Activated gamma-delta T cell treated with anti-CD3 and anti-CD28 coated beads, Interleukin-2, amount 50 U/mL, for 16 hours (primary cell): Measurements from ENCODE around the gene RPL10A.

Experiments
- DNase-seq: peaks from one replicate; pipeline ENCODE4 v3.0.0-alpha.2; 2020; ENCODE audit warnings: low read depth

RPL10A gene

GRCh38 chr6:35492974-35493284, 24.7 kb downstream of the RPL10A start:
- DNase-seq = no peak

GRCh38 chr6:35493307-35493983, 25.2 kb downstream of the RPL10A start:
- no peak for DNase-seq

- no peak for DNase-seq
Observed at GRCh38 chr6:35494161-35494563, 26.0 kb downstream of the RPL10A start.

GRCh38 chr6:35495258-35496035, 27.2 kb downstream of the RPL10A start:
- DNase-seq = no peak

GRCh38 chr6:35496036-35496840, 28.0 kb downstream of the RPL10A start:
- DNase-seq = no peak

GRCh38 chr6:35496841-35497570, 28.8 kb downstream of the RPL10A start, which contains the start of gene TEAD3:
Gene TEAD3, minus strand, starts transcription at chr6:35497079.
- DNase-seq = no peak

- DNase-seq = no peak
Observed at GRCh38 chr6:35497571-35498421, 29.6 kb downstream of the RPL10A start.

- no peak for DNase-seq
Observed at GRCh38 chr6:35498422-35499067, 30.3 kb downstream of the RPL10A start.

GRCh38 chr6:35499372-35499771, 31.2 kb downstream of the RPL10A start:
- no peak for DNase-seq

GRCh38 chr6:35500782-35501181, 32.6 kb downstream of the RPL10A start:
- DNase-seq = no peak

- DNase-seq = no peak
Observed at GRCh38 chr6:35501784-35502183, 33.6 kb downstream of the RPL10A start.

- no peak for DNase-seq
Observed at GRCh38 chr6:35503534-35503933, 35.3 kb downstream of the RPL10A start.

GRCh38 chr6:35505999-35506412, 37.8 kb downstream of the RPL10A start:
- no peak for DNase-seq

GRCh38 chr6:35506536-35506935, 38.3 kb downstream of the RPL10A start:
- no peak for DNase-seq

- no peak for DNase-seq
Observed at GRCh38 chr6:35507221-35507620, 39.0 kb downstream of the RPL10A start.

- no peak for DNase-seq
Observed at GRCh38 chr6:35508027-35508426, 39.8 kb downstream of the RPL10A start.

GRCh38 chr6:35508542-35508941, 40.3 kb downstream of the RPL10A start:
- DNase-seq = no peak

- no peak for DNase-seq
Observed at GRCh38 chr6:35510916-35511561, 42.8 kb downstream of the RPL10A start.

- DNase-seq = no peak
Observed at GRCh38 chr6:35511562-35511941, 43.4 kb downstream of the RPL10A start.

- DNase-seq = no peak
Observed at GRCh38 chr6:35512006-35512405, 43.8 kb downstream of the RPL10A start.
